Transverse colon (tissue), 4 donors: ENCODE measurements around the gene PHYHD1.

Experiments used
- EP300 ChIP-seq: sonication (generic); formaldehyde crosslinking; IDR thresholded peaks from one replicate; pipeline ENCODE4 v1.6.1; 2017; ENCODE audit warnings: antibody characterized with exemption, low read depth
- POLR2A ChIP-seq: fragments of 450-650 bp; IDR thresholded peaks from one replicate; pipeline ENCODE4 v1.6.1; 2016; ENCODE audit warnings: antibody characterized with exemption, mild to moderate bottlenecking, moderate library complexity
- POLR2AphosphoS5 ChIP-seq, 3 donors: sonication (generic); formaldehyde crosslinking; IDR thresholded peaks; one replicate each; pipeline ENCODE4 v1.6.1; 2016; ENCODE audit warnings: antibody characterized with exemption in 3 of 3
- TF ChIP-seq, protein P1 (sequence below), 5 experiments: fragments of 200-600 bp in 3 of 5; fragments of 450-650 bp in 2 of 5; sonication (generic) in 3 of 5; IDR thresholded peaks; 1 replicate in 2 of 5; 2 replicates in 3 of 5; pipeline ENCODE4 v1.5.1; 2016 to 2017; ENCODE audit warnings: antibody characterized with exemption in 5 of 5, inconsistent platforms in 3 of 5, mild to moderate bottlenecking in 2 of 5, moderate library complexity in 1 of 5

DNA sequence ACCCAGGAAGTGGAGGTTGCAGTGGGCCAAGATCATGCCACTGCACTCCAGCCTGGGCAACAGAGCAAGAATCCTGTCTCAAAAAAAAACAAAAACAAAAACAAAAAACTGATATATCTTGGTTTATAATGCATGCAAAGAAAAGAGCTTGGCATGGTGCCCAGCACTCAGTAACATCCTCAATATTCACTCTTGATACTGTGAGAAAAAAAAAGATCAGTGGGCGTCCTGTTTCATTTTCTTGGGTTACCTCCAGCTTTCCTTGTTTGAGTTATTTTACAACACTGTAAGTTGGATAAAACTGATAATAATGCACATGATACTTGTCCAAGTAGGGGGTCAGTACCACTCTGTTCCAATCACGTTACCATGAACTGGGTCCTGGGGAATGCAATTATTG lies 7.8 kb downstream of the PHYHD1 start:
- TF ChIP-seq, protein P1, sequence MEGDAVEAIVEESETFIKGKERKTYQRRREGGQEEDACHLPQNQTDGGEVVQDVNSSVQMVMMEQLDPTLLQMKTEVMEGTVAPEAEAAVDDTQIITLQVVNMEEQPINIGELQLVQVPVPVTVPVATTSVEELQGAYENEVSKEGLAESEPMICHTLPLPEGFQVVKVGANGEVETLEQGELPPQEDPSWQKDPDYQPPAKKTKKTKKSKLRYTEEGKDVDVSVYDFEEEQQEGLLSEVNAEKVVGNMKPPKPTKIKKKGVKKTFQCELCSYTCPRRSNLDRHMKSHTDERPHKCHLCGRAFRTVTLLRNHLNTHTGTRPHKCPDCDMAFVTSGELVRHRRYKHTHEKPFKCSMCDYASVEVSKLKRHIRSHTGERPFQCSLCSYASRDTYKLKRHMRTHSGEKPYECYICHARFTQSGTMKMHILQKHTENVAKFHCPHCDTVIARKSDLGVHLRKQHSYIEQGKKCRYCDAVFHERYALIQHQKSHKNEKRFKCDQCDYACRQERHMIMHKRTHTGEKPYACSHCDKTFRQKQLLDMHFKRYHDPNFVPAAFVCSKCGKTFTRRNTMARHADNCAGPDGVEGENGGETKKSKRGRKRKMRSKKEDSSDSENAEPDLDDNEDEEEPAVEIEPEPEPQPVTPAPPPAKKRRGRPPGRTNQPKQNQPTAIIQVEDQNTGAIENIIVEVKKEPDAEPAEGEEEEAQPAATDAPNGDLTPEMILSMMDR (IDR thresholded peaks at IDR 0.05): no peak
- no peak for TF ChIP-seq EP300
- TF ChIP-seq POLR2AphosphoS5 (IDR thresholded peaks at IDR 0.05): no peak
- TF ChIP-seq POLR2A: no peak
